Mucosa of rectum (tissue), 2 donors: ENCODE measurements around the gene NAGLU.
A peak's percentile ranks its signal among the peaks of the same experiment; 100 is the strongest.

Source experiments
- H3K27ac ChIP-seq, 2 donors: one replicate each; pipeline ENCODE4 v1.7.0; 2013; ENCODE audit warnings: inconsistent platforms in 2 of 2, low read depth in 2 of 2, low read length in 2 of 2
- H3K27me3 ChIP-seq, 2 donors: one replicate each; pipeline ENCODE4 v1.7.0; 2013; ENCODE audit warnings: low read length in 2 of 2; ENCODE audit not compliant: control insufficient read depth in 2 of 2, insufficient read depth in 2 of 2
- H3K36me3 ChIP-seq, 2 donors: one replicate each; pipeline ENCODE4 v1.7.0; 2013; ENCODE audit warnings: low read length in 2 of 2; ENCODE audit not compliant: control insufficient read depth in 2 of 2, insufficient read depth in 2 of 2
- H3K4me1 ChIP-seq, 2 donors: one replicate each; pipeline ENCODE4 v1.7.0; 2013; ENCODE audit warnings: low read length in 2 of 2, mild to moderate bottlenecking in 1 of 2; ENCODE audit not compliant: control insufficient read depth in 2 of 2, insufficient read depth in 2 of 2
- H3K4me3 ChIP-seq, 2 donors: one replicate each; pipeline ENCODE4 v1.7.0; 2013; ENCODE audit warnings: low read length in 2 of 2
- H3K9ac ChIP-seq, 2 donors: one replicate each; pipeline ENCODE4 v1.7.0; 2013; ENCODE audit warnings: low read length in 2 of 2, low read depth in 1 of 2, mild to moderate bottlenecking in 1 of 2
- H3K9me3 ChIP-seq, 2 donors: one replicate each; pipeline ENCODE4 v1.7.0; 2013; ENCODE audit warnings: low read length in 2 of 2; ENCODE audit not compliant: control insufficient read depth in 2 of 2
- donor health status: healthy.
- donor health status: Normal muscosa, but diverticular disease.

NAGLU gene

GRCh38 chr17:42509841-42510240, 26.2 kb upstream of the NAGLU start:
- no peak overlapping the region for H3K4me3 ChIP-seq
- H3K9me3 ChIP-seq: no peaks in the 10 kb centered on the region
- H3K27me3 ChIP-seq: no peaks in the 10 kb centered on the region
- no peak overlapping the region for H3K9ac ChIP-seq
- H3K27ac ChIP-seq: peak overlapping the region in 1 of 2 donors; percentile 40
- peaks cover 48 to 51% of the 10 kb centered on the region in 2 donors for H3K36me3 ChIP-seq
- H3K4me1 ChIP-seq: peaks cover 0 to 9% of the 10 kb centered on the region in 2 donors

DNA sequence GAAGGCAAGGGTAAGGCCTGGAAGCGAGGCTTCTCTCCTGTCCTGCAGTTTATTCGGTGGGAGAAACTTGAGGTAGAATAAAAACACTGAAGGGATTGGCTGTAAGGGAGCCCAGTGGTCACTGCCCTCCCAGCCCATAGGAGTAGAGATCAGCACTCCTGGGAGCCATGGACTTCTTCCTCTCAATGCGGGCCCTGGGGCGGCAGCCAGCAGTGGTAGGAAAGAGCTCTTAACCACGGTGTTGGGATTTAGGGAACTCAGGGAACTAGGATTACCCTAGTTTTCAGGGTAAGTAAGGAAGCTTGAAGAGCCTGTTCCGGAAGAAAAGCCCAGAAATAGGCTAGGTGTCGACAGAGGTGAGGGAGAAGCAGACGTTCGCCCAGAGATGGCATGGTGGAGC, 23.8 kb upstream of the NAGLU start:
- Histone ChIP-seq H3K27me3 (no peaks in the 10 kb centered on the region), H3K9me3 (no peaks in the 10 kb centered on the region), H3K27ac (peak overlapping the region in 1 of 2 donors; percentile 10), H3K36me3 (peaks cover 42 to 44% of the 10 kb centered on the region in 2 donors), H3K4me1 (peaks cover 2 to 11% of the 10 kb centered on the region in 2 donors), H3K9ac (no peak overlapping the region), H3K4me3 (no peak overlapping the region)

GRCh38 chr17:42512733-42513251, 23.2 kb upstream of the NAGLU start:
- Histone ChIP-seq H3K27ac (peak overlapping the region in 1 of 2 donors; percentile 10), H3K4me3 (no peak overlapping the region), H3K36me3 (peaks cover 37 to 39% of the 10 kb centered on the region in 2 donors), H3K9ac (no peak overlapping the region), H3K9me3 (no peaks in the 10 kb centered on the region), H3K4me1 (peaks cover 4 to 16% of the 10 kb centered on the region in 2 donors), H3K27me3 (no peaks in the 10 kb centered on the region)

GRCh38 chr17:42513686-42514085, 22.4 kb upstream of the NAGLU start:
- Histone ChIP-seq H3K4me1 (peaks cover 13 to 23% of the 10 kb centered on the region in 2 donors), H3K9ac (no peak overlapping the region), H3K4me3 (no peak overlapping the region), H3K36me3 (peaks cover 30 to 31% of the 10 kb centered on the region in 2 donors), H3K27me3 (no peaks in the 10 kb centered on the region), H3K27ac (peak overlapping the region in 1 of 2 donors; percentile 12), H3K9me3 (no peaks in the 10 kb centered on the region)

DNA sequence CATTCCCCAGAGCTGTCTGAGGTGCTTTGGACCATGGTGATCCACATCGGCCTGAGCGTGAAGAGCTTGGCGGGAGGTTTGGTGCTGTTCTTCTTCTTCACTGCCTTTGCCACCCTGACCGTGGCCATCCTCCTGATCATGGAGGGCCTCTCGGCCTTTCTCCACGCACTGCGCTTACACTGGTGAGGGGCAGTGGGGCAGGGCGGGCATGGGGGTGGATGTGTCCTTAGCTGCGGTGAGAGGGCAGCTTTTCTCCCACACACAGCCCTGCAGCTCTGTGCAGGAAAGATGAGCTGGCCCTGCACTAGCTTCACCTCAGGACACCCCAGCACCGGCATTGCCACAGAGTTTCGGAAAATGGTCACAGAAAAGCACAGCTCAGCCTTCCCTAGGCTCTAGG, 21.8 kb upstream of the NAGLU start:
- Histone ChIP-seq H3K4me1 (peaks cover 19 to 27% of the 10 kb centered on the region in 2 donors), H3K9me3 (no peaks in the 10 kb centered on the region), H3K4me3 (no peak overlapping the region), H3K9ac (no peak overlapping the region), H3K27me3 (no peaks in the 10 kb centered on the region), H3K27ac (no peak overlapping the region), H3K36me3 (peaks cover 26% of the 10 kb centered on the region in 2 donors)

DNA sequence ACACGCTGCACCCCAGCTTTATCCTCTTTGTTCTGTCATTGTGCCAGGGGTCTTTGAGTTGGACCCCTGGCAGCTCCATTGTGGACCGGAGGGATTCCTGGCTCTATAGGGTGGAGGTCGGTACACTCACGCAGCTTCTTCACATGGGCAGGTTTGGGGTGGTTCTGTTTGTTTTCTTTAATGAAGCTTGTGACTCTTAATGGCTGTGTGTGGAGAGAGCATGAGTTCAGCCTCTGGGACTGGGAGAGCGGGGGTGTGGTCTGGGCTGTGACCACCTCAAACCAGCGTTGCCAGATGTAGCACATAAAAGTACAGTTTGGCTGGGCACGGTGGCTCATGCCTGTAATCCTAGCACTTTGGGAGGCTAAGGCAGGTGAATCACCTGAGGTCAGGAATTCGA, 21.2 kb upstream of the NAGLU start:
- Histone ChIP-seq H3K4me3 (no peak overlapping the region), H3K9ac (no peak overlapping the region), H3K27me3 (no peaks in the 10 kb centered on the region), H3K36me3 (peaks cover 23% of the 10 kb centered on the region in 2 donors), H3K4me1 (peaks cover 25 to 28% of the 10 kb centered on the region in 2 donors), H3K9me3 (no peaks in the 10 kb centered on the region), H3K27ac (no peak overlapping the region)

GRCh38 chr17:42517516-42517915, 18.5 kb upstream of the NAGLU start:
- Histone ChIP-seq H3K36me3 (peaks cover 20 to 21% of the 10 kb centered on the region in 2 donors), H3K9ac (peak overlapping the region; percentile 9 to 70), H3K27me3 (no peaks in the 10 kb centered on the region), H3K4me1 (peaks cover 45 to 51% of the 10 kb centered on the region in 2 donors), H3K9me3 (no peaks in the 10 kb centered on the region), H3K4me3 (no peak overlapping the region), H3K27ac (peak overlapping the region; percentile 92 to 95)

- Histone ChIP-seq H3K9ac (peak overlapping the region; percentile 48 to 70), H3K27ac (peak overlapping the region; percentile 92 to 95)
These were observed 17.8 kb upstream of the NAGLU start for GRCh38 chr17:42518046-42518754.

DNA sequence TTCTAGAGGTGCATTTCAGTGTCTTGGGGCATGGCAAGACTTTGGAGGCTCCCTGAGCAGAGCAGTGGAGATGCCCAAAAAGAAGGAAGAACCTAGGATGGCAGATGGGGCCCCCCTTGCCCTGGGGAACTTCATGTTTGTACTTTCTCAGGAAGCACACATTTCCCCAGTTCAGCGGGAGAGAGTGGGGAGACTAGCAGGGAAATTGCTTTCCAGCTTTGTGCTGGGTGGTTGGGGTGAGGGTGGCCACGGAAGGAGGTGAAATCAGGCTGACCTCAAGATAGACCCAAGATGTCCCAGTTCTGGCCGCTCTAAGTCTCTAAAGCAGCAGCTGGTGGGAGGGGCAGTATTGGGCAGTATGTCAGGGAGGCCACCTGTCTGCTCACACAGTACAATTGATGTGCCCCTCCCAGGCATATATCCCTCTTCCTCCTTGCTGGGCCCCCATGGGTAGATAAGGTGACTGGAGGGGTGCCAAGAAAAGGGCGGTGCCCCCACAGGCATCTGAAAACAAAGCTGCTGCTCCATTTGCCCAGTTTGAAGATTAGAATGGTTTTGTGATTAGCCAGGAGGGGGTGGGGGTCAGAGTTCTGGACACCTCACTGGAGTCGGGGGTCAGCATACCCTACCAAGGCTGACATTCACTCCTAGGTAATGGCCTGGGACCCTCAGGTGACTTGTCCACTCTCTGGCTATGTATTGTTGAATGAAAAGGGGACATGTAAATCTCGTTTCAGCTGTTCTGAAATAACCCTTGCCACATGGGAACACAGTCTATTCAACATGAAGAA, 17.1 kb upstream of the NAGLU start:
- no peaks in the 10 kb centered on the region for H3K27me3 ChIP-seq
- peak overlapping the region in 1 of 2 donors; percentile 33 for H3K4me3 ChIP-seq
- peaks cover 17 to 19% of the 10 kb centered on the region in 2 donors for H3K36me3 ChIP-seq
- peaks cover 45 to 51% of the 10 kb centered on the region in 2 donors for H3K4me1 ChIP-seq
- H3K9me3 ChIP-seq: no peaks in the 10 kb centered on the region
- peak overlapping the region; percentile 38 to 70 for H3K9ac ChIP-seq
- peak overlapping the region; percentile 92 to 95 for H3K27ac ChIP-seq

More at GRCh38 chr17:42518046-42518754, 17.8 kb upstream of the NAGLU start:
- H3K4me3 ChIP-seq: peak overlapping the region in 1 of 2 donors; percentile 9
- H3K27me3 ChIP-seq: no peaks in the 10 kb centered on the region
- peaks cover 45 to 51% of the 10 kb centered on the region in 2 donors for H3K4me1 ChIP-seq
- H3K9me3 ChIP-seq: no peaks in the 10 kb centered on the region
- peaks cover 22 to 23% of the 10 kb centered on the region in 2 donors for H3K36me3 ChIP-seq
